ENCODE measurements around the gene MUC5B. TPM values are rescaled to one million over a fixed set of nuclear protein-coding genes. Genes with fewer than 3 reads are reported as not detected.

The MUC5B gene
- total RNA-seq, 1 donor from 2014 or later = 1.2 TPM

DNA sequence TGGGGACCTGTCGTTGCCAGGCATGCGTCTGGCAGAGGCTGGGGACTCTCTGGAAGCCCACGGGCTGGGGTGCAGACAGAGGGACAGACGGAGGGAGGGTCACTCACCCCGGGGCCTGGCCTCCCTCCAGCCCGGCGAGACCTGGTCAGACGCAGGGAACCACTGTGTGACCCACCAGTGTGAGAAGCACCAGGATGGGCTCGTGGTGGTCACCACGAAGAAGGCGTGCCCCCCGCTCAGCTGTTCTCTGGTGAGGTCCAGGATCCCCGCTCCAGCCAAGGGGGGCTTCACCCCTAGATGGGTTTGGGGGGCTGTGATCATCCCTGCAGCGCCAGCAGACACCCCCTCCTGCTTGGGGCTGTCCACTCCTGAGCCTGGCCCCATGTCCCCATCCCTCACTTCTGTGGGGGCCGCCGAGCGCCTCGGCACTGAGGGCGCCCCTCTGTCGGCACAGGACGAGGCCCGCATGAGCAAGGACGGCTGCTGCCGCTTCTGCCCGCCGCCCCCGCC, 23.6 kb upstream of the MUC5B start:
- Histone ChIP-seq H3K9me3 (no peaks in the 10 kb centered on the region), H3K4me3 (no peak overlapping the region), H3K27me3 (peaks cover 64% of the 10 kb centered on the region), H3K4me1 (no peaks in the 10 kb centered on the region), H3K27ac (no peak overlapping the region), H3K36me3 (no peaks in the 10 kb centered on the region)
- ATAC-seq (no peak), DNase-seq (peak; percentile 57)
- TF ChIP-seq, protein P1, sequence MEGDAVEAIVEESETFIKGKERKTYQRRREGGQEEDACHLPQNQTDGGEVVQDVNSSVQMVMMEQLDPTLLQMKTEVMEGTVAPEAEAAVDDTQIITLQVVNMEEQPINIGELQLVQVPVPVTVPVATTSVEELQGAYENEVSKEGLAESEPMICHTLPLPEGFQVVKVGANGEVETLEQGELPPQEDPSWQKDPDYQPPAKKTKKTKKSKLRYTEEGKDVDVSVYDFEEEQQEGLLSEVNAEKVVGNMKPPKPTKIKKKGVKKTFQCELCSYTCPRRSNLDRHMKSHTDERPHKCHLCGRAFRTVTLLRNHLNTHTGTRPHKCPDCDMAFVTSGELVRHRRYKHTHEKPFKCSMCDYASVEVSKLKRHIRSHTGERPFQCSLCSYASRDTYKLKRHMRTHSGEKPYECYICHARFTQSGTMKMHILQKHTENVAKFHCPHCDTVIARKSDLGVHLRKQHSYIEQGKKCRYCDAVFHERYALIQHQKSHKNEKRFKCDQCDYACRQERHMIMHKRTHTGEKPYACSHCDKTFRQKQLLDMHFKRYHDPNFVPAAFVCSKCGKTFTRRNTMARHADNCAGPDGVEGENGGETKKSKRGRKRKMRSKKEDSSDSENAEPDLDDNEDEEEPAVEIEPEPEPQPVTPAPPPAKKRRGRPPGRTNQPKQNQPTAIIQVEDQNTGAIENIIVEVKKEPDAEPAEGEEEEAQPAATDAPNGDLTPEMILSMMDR (IDR thresholded peaks at IDR 0.05) = no peak
- intact Hi-C loops (cut with DNase I) = no loop called here

DNA sequence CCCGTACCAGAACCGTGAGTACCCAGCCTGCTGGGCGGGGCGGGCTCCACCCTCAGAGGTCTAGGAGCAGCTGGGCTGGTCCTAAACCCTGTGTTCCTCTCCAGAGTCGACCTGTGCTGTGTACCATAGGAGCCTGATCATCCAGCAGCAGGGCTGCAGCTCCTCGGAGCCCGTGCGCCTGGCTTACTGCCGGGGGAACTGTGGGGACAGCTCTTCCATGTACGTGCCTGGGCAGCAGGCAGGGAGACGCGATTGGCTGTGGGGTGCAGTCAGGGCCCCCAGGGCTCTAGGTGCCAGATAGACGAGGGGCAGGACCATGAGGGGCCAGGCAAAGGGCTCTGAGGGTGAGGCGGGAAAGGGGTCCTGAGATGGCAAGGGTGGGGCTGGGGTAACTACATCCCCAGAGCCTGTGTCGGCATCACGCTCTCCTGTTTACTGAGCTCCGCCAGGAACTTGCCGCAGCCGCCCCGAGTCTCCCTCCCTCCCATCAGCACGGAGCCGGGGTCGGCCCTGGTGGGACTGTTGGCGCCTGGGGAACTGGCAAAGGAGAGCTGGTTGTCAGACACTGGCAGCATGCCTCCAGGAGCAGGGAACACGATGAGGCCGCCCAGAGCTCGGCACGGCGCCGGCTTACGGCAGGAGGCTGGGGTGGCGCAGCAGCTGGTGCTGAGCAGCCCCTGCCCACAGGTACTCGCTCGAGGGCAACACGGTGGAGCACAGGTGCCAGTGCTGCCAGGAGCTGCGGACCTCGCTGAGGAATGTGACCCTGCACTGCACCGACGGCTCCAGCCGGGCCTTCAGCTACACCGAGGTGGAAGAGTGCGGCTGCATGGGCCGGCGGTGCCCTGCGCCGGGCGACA, 22.9 kb upstream of the MUC5B start:
- DNase-seq (peak; percentile 60), ATAC-seq (no peak)
- no peaks in the 10 kb centered on the region for H3K9me3 ChIP-seq
- H3K4me3 ChIP-seq = no peak overlapping the region
- no peak overlapping the region for H3K27ac ChIP-seq
- TF ChIP-seq, protein P1 (IDR thresholded peaks at IDR 0.05) = no peak
- H3K4me1 ChIP-seq = no peaks in the 10 kb centered on the region
- peaks cover 65% of the 10 kb centered on the region for H3K27me3 ChIP-seq
- intact Hi-C loops (cut with DNase I) = loop anchor here (10.0 kb wide), 1 partner anchor 305 kb away; no protein-coding TSS in a partner anchor
- no peaks in the 10 kb centered on the region for H3K36me3 ChIP-seq

DNA sequence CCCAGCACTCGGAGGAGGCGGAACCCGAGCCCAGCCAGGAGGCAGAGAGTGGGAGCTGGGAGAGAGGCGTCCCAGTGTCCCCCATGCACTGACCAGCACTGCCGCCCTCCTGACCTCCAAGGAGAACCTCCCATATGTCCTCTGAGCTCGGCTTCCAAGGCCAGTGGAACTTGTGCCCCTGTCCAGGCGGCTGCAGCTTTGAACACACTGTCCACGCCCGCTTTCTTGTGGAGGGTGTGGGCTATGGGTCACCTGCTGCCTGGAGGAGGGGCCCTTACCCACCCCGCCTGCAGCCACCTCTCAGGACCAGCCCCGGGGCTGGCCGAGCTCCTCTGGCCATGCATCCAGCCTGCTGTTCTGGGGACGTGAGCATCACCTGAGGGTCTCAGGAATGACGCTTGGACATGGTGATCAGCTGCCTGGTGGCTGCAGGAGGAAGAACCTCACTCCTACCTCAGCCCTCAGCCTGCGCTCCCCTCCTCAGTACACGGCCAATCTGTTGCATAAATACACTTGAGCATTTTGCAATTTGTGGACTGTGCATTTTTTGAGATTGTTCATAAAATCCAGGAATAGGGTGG, 22.2 kb upstream of the MUC5B start:
- no peak overlapping the region for H3K27ac ChIP-seq
- no peak overlapping the region for H3K4me3 ChIP-seq
- peaks cover 65% of the 10 kb centered on the region for H3K27me3 ChIP-seq
- H3K4me1 ChIP-seq = no peaks in the 10 kb centered on the region
- DNase-seq = peak; percentile 51
- H3K36me3 ChIP-seq = no peaks in the 10 kb centered on the region
- TF ChIP-seq, protein P1 (IDR thresholded peaks at IDR 0.05) = no peak
- H3K9me3 ChIP-seq = no peaks in the 10 kb centered on the region
- no peak for ATAC-seq
- intact Hi-C loops (cut with DNase I) = loop anchor here (10.0 kb wide), 1 partner anchor 304 kb away; no protein-coding TSS in a partner anchor

DNA sequence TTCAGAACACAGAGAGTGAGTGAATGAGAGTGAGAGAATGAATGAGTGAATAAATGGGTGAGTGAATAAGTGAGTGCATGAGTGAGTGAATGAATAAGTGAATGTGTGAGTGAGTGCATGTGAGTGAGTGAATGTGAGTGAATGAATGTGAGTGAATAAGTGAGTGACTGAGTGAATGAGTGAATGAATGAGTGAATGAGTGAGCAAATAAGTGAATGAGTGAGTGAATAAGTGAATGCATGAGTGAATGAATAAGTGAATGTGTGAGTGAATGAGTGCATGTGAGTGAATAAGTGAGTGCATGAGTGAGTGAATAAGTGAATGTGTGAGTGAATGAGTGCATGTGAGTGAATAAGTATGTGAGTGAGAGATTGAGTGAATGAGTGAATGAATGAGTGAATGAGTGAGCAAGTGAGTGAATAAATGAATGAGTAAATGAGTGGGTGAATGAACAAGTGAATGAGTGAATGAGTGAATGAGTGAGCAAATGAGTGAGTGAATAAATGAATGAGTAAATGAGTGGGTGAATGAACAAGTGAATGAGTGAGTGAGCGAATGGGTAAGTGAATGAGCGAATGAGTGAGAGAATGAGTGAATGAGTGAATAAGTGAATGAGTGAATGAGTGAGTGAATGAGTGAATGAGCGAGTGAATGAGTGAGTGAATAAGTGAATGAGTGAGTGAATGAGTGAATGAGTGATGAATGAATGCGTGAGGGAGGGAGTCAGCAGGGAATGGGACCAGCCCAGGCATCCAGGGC, 21.3 kb upstream of the MUC5B start:
- no peaks in the 10 kb centered on the region for H3K36me3 ChIP-seq

More for the DNA sequence above, 21.3 kb upstream of the MUC5B start:
- Histone ChIP-seq H3K9me3 (no peaks in the 10 kb centered on the region), H3K4me3 (no peak overlapping the region), H3K4me1 (no peaks in the 10 kb centered on the region), H3K27me3 (peaks cover 56% of the 10 kb centered on the region), H3K27ac (no peak overlapping the region)
- DNase-seq (no peak), ATAC-seq (no peak)
- TF ChIP-seq, protein P1 (IDR thresholded peaks at IDR 0.05) = no peak
- intact Hi-C loops (cut with DNase I) = loop anchor here (10.0 kb wide), 1 partner anchor 303 kb away; no protein-coding TSS in a partner anchor

Measured in upper lobe of right lung (tissue), 1 donor.